CD1c-positive myeloid dendritic cell (primary cell): ENCODE measurements around the gene PPM1M.
"Not testable (repeated sequence)": the region's sequence is repeated elsewhere in the genome, so short reads cannot be mapped to it uniquely, and the experiment has no call there.

Source experiments
- DNase-seq: peaks from one replicate; pipeline ENCODE4 v3.0.0-alpha.2; 2016; ENCODE audit errors: extremely low spot score

Gene PPM1M

DNA sequence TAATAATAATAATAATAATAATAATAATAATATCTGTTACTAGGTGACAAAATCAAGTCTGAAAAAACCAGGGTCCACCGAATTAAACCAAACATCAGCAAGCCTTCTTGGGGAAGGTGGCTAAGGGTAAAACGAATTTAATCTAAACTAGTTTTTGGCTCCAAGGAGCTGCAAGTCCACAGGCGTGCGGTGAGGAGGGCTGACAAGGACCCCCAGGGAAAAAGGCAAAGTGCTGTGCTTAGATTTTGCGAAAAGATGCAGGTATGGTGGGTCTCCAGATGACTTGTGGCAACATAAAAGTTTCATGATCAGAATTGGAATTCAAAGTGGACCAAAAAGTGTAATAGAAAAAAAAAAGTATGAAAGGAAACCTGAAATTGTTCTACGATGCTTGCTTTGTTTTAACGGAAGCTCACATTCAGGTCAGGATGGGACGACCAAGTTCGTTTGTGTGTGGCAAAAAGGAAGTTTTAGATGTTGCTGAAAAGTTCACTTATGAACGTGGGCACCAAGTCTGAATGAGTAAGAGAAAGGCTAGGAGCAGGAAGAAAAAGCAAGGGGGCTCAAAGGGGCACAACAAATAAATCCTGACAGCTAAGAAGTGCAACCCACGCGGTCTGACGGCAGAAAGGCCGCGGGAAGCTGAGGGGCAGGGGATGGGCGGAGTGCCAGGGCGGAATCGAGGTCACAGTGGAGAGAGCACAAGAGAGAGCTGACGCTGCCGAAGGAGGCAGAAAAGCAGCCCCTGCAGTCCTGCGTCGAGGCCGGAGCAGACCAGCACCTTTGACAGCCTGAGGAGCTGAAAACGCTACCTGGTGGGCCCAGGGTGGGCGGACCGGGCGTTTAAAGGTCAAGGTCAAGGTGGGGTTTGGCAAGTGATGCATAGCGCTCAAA, 31.8 kb downstream of the PPM1M start:
- DNase-seq: peak; percentile 78

DNA sequence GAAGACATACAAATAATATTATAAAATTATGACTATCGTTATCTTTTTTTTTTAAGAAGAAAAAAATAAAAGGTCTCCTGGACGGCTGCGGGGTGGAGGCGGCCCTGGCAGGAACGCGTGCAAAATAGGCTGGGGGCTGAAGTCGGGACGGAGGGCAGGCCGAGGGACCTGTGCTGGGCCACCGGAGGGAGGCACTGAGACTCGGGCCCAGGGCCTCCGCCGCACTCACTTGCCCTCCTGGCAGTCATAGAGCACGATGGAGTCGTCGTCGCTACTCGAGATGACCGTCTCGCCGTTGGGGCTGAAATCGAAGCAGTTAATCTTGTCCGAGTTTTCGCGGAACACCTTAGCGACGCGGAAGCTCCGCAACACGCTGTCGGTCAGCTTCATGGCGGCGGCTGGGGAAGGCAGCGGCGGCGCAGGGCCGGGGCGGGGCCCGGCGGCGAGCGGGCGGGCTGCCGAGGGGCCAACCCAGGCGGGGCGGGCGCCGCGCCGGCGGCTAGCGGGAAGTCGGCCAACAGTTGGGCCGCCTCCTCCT, 32.5 kb downstream of the PPM1M start:
- no peak for DNase-seq

DNA sequence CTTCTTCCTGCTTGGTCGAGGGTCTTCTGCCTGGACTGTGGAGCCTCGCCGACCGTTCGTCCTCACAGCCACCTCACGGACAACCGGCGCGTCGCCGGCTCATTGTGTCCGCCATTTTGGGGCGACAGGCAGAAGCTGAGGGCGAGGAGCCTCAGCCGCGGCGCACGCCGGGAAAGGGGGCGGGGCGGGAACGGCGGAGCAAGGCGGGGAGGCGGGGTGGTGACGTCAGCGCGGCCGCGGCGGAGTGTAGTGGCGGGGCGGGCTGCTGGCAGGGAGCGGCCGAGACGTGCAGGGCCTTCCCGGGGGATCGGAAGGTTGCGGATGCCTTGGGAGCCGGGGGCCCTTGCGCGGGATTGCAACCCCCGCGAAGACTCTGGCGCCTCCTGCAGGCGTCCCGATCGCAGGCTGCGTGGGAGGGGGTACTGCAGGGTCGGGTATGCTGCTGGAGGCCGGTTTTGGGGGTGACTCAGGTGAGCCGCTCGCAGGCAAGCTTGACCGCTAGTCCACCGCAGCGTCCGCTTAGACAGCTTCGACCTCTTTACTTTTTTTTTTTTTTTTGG, 33.0 kb downstream of the PPM1M start, which contains the start of gene WDR82:
WDR82 (minus strand) TSS at position 140 of the 560 bp plus-strand sequence. CDS start 288 bp downstream, outside the sequence.
- DNase-seq: peak; percentile 97

DNA sequence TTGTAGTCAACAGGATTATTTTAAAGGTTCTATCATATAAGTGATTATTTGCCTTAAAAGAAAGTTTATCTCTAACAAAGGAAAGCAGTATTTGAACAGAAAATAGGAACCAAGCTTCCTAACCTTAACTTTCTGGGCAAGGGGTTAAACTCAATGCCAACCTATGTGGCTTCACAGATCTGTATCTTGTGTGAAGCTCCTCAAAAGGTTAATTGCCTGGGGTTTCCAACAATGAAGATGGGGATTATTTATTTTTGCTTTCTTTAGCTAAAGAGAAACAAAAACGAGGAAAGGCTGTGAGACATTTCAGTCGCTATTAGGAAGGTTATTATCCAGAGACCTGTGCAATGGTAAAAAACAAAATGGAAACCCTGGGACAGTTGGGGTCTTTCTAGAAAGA, 34.0 kb downstream of the PPM1M start:
- no peak for DNase-seq

DNA sequence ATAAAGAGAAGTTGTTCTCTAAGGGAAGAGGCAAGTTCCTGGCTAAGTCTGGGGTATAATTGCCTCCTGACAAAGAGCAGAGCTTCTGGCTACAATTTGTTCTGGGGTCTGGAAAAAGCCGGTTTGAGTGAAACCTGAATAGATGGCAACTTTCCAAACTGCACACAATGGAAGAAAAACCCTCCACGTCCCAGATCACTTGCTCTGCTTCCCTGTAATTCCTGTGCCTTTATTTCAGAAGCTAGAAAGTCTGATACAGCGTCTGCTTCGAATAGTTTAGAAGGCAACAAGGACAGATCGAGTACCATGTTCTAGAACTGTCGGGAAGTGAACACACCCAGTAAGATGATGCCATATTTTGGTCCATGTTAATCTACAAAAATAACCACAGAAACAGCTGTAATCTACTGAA, 34.5 kb downstream of the PPM1M start:
- DNase-seq: no peak

DNA sequence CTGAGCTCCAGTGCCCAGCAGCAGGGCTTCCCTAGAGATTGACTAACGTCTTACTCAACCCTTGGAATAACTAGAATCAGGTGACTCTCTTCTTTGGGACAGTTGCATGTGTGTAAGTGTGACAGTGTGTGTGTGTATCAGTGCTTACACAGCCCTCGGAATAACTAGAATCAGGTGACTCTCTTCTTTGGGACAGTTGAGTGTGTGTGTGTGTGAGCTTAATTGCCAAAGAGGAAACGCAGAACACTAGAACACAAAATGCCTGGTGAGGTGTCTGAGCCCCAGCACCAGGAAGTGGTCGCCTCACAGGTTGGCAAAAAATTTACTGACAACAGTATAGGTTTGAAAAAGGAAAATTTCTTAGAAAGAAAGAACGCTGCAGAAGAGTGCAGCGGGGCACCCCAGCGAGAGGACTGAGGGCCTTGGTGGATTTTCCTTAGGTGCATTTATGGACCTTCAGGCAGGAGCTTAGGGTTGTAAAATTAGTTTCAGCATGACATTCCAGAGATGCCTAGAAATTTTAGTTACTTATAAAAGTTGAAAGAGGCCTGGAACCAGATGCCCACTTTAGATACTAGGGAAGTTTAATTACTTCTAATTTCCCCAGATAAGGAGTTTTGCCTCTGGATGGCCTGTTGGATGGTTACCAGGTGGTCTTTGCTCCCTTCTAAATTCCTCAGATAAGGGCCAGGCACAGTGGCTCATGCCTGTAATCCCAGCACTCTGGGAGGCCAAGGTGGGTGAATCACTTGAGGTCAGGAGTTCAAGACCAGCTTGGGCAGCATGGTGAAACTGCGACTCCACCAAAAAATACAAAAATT, 36.6 kb downstream of the PPM1M start:
- peak; percentile 40 for DNase-seq

DNA sequence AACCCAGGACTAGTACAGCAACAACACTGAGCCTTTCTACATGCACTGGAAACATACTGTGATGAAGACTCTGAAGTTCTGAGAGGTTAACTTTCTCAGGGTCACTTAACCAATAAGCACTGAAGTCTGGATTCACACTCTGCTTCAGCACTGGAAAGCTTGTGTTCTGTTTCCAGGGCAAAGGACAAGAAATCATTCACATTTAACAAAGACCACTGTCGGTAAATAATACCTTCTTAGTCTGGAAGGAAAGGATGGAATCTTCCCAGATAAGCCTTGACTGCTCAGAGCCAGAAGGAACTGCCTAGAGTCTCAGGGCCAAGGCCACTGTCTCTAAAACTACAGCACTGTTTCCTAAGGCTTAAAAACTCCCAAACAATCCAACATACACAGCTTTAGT, 37.7 kb downstream of the PPM1M start:
- DNase-seq: no peak

DNA sequence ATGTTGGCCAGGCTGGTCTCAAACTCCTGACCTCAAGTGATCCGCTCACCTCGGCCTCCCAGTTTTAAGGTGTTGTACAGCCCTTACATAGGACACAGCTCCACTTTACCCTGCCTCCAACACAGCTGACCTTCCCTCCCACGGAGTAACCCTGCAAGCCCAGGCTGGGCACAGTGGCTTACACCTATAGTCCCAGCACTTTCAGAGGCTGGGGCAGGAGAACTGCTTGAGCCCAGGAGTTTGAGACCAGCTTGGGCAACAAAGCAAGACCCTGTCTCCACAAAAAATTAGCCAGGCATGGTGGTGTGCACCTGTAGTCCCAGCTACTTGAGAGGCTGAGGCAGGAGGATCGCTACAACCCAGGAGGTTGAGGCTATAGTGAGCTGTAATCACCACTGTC, 38.5 kb downstream of the PPM1M start:
- not testable (repeated sequence) for DNase-seq

DNA sequence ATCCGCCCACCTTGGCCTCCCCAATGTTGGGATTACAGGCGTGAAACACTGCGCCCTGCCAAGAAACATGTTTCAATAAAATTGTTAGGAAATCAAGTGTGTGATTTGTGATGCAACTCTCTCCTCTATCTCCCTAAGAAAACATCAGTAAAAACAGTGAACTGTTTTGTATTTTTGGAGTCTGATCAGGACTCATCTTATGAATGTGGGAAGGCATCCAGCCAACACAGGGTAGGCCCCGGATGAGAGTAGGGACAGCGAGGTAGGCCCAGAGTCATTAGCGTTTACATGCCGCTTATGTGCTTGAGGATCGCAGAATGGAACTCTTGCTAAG, 41.2 kb downstream of the PPM1M start:
- DNase-seq: no peak

DNA sequence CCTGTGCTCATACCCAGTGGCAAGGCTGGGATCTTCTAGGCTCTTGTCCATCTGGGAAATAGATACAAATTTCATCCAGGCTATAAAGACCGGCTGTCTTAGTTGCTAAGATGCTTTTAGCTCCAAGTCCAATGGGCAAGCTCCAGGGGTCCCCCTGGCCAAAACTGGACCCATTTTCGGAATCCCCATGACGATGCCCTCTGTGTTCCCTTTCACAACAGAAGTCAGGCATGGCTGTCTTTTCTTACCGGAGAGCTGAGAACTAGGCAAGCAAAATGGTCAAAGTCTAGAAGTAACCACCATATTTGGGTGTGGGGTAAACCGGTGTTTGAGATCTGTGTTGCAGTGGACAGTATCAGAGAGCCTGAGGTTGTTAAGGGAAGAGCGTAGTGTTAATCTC, 43.1 kb downstream of the PPM1M start:
- no peak for DNase-seq

DNA sequence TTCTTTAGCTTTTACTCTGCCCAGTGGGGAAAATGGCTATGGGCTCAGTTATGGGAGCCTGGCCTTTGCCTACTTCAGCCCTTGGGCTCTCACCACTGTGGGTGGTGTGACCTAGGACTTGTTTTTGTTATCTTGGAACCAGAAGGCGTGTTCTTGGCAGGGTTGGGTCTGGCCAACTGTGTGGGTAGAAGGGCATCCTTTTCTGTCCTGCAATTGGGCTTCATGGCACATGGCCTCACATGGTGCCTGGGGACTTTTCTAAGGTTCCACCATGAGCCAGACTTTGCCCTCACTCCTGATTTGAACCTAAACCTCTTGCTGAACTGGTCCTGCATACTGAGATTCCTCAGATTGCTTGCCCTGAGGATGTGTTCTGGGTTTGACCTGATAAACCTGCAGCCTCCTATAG, 43.8 kb downstream of the PPM1M start:
- no peak for DNase-seq

DNA sequence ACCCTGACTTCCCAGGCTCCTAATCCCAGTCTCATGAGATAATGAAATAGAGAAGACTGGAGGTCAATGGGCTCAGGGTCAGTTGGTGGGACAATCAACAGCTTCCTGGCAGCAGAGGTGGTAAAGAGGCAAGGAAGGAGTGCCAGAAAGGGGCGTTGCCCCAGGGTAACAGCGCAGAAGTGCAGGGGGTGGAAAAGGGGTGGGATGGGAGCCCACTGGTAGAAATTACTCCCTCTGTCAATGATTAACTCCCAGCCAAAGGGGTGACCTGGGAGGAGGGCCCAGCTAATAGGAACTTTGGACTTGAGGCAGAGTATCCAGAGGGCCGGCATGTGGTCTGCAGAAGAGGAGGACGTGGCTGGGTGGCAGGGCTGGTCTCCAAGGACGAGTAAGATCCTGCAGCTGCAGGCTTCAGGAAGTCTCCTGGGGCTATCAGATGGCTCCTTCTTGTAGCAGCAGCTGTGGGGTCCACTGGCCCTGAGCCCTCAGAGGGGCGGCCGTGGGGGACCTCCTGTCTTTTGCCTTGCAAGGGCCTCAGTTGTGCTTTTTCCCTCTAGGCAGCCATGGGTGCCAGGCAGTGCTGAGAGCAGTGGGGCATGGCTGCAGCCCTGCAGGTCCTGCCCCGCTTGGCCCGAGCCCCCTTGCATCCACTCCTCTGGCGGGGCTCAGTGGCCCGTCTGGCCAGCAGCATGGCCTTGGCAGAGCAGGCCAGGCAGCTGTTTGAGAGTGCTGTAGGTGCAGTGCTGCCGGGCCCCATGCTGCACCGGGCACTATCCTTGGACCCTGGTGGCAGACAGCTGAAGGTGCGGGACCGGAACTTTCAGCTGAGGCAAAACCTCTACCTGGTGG, 44.4 kb downstream of the PPM1M start:
- DNase-seq: no peak

DNA sequence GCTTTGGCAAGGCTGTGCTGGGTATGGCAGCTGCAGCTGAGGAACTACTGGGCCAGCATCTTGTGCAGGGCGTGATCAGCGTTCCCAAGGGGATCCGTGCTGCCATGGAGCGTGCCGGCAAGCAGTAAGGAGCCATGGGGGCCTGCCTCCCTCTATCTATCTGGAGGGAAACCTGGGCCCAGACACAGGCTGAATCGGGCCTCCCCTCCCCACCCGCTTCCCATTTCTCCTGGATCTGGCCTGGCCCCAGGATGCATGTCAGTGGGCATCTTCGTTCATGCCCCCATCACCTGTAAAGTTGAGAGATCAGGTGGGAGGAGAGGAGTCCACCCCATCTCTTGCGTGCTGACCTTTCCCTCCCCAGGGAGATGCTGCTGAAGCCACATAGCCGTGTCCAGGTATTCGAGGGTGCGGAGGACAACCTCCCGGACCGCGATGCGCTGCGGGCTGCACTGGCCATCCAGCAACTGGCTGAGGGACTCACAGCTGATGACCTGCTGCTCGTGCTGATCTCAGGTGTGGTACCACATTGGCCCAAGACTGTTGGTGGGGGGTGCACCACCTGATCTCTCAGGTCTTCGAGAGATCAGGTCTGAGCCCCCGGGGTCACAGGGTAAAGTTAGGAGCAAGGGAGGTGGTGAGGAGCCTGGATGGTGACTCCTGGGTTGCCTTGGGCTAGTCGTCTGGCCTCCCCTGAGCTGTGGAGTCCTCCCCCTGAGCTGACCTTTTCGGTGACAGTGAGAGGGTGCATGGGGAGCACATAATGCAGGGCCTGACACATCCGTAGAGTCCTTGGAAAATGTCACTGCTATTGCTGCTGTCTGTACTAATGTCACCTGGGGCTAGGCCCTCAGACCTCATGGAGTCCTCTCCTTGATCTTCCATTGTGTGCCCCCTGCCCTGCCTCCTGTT, 45.3 kb downstream of the PPM1M start:
- DNase-seq: no peak

DNA sequence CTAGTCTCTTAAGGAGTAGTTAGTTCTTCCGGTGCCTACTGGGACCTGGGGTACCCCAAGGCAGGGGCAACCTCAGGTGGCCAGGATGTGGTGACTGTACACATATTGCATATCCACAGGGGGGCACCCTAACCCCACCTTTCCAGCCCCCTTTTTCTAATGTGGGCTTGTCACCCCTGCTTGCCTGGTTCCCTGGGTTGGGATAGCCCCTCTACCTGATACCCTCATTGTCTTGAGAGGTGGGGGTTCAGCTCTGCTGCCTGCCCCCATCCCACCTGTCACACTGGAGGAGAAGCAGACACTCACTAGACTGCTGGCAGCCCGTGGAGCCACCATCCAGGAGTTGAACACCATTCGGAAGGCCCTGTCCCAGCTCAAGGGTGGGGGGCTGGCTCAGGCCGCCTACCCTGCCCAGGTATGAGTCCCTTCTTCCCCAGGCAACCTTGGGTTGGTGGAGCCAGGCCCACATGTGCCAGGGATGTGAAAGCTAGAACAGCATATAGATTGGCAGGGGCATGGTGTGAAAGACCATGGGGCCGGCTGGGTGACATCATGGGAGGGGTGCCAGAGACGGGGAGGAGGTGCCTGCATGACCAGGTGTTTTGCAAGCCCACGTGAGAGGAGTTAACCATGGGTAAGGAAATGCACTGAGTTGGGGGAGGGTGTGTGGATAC, 46.1 kb downstream of the PPM1M start:
- peak; percentile 48 for DNase-seq

DNA sequence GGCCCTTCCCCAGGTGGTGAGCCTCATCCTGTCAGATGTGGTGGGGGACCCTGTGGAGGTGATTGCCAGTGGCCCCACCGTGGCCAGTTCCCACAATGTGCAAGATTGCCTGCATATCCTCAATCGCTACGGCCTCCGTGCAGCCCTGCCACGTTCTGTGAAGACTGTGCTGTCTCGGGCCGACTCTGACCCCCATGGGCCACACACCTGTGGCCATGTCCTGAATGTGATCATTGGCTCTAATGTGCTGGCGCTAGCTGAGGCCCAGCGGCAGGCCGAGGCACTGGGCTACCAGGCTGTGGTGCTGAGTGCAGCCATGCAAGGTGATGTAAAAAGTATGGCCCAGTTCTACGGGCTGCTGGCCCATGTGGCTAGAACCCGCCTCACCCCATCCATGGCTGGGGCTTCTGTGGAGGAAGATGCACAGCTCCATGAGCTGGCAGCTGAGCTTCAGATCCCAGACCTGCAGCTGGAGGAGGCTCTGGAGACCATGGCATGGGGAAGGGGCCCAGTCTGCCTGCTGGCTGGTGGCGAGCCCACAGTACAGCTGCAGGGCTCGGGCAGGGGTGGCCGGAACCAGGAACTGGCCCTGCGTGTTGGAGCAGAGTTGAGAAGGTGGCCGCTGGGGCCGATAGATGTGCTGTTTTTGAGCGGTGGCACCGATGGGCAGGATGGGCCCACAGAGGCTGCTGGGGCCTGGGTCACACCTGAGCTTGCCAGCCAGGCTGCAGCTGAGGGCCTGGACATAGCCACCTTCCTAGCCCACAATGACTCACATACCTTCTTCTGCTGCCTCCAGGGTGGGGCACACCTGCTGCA, 46.9 kb downstream of the PPM1M start:
- no peak for DNase-seq

DNA sequence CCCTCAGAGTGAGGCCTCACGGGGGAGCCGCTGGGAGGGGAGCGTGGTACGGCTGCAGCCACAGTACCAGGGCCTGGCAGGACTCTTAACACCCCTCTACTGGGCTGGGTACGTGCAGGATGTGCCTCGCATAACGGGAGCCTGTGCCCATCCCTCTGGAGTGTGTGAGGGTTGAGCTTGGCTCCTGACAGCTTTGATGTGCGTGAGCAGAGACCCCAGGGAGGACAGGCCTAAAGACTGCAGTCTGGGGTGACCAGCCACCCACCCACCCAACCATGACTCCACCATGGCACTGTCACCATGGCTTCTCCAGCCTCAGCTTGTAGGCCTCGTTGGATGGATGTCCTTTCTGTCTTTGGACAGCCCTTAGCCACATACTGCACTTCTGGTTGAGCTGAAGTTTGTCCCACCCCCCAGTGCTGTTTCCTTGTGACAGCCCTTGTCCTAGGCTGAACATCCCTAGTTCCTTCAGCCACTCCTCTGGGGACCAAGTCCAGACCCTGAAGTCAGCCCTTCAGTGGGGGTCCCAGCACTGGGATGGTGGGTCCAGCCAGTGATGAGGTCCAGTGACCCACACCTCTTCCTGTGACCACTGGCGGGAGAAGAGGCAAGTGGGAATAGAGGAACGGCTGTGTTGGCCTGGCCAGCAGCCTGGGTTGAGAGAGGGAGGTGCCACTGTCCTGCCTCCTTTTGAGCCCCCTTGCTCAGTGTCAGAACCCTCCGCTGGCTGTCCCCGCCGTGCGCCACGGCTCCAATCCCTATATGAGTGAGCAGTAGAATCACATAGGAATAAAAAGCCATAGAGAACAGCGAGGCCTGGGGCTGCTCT, 48.1 kb downstream of the PPM1M start:
- no peak for DNase-seq

DNA sequence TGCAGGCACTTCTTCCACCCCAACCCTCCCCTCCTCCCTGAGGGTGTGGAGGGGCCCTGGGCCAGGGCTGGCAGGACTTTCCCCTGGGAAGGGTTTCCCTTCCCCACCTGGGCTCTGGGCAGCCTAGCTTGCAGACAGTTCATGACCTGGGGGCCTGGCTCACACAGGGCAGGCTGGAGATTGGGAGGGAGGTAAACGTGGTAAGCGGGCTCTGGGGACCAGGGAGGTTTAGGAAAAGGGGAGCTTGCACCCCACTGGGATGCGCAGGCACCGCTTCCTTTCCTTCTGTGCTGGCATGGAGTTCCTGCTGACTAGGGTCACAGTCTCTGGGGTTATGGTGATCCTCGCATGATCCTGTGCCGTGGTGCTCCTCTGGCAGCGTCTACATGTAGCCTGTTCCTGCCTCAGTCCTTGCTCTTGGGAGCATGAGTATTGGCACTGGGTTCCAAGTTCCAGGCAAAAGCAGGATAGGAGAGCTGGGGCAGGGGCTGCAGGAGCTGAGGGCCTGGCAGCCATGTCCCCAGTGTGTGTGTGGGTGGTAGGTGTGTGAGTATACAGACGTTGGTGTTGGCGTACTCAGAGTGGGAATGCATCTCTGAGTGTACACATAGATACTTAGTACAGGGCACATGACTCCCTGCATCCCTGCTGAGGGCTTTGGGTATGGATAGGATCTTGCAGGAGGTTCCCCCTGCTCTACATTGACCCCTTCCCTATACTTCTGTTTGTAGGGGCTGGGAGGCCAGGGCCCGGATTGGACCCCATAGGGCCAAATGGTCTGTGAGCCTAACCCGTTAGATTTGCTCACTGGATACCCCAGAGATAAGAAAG, 49.0 kb downstream of the PPM1M start:
- DNase-seq: no peak
